ENCODE measurements around the gene SLC17A9. TPM values are rescaled to one million over a fixed set of nuclear protein-coding genes. Genes with fewer than 3 reads are reported as not detected.

Gene SLC17A9
- total RNA-seq, 1 experiment from 2014 or later = not detected

- Histone ChIP-seq H3K36me3 (ENCODE audit: low read depth, low read length) (peaks cover 30% of the 10 kb centered on the region), H2AFZ (ENCODE audit: low read length) (no peak overlapping the region), H4K20me1 (ENCODE audit: low read length) (peaks cover 66% of the 10 kb centered on the region), H3K79me2 (ENCODE audit: low read length) (peaks cover 95% of the 10 kb centered on the region), H3K27me3 (ENCODE audit: low read length) (no peaks in the 10 kb centered on the region), H3K4me2 (ENCODE audit: low read length) (peak overlapping the region; percentile 98), H3F3A (ENCODE audit: low read length, unreplicated experiment) (no peaks in the 10 kb centered on the region), H3K9me2 (replicated peaks; ENCODE audit: low read length) (no peaks in the 10 kb centered on the region), H3K27ac (ENCODE audit: low read length) (no peak overlapping the region), H3K9ac (ENCODE audit: low read length) (no peak overlapping the region), H3K4me3 (ENCODE audit: low read length) (peak overlapping the region; percentile 99; the same call in 1 of the 2 replicates), H3K9me3 (ENCODE audit: low read length) (no peaks in the 10 kb centered on the region), H3K4me1 (ENCODE audit: insufficient read depth, low read length) (peaks cover 20% of the 10 kb centered on the region)
- ChIA-PET POLR2A (ENCODE audit: unreplicated experiment) (no interaction called here), CTCF (no interaction called here)
- no peak for ATAC-seq
- no TSS peak for BruUV-seq (replicated peaks)
- no peak for TF ChIP-seq EZH2 (IDR thresholded peaks at IDR 0.05; ENCODE audit: low read length, unreplicated experiment)
- no peak for TF ChIP-seq EZH2phosphoT487 (IDR thresholded peaks at IDR 0.05; ENCODE audit: borderline replicate concordance, low read length)
- TF ChIP-seq, protein P1, sequence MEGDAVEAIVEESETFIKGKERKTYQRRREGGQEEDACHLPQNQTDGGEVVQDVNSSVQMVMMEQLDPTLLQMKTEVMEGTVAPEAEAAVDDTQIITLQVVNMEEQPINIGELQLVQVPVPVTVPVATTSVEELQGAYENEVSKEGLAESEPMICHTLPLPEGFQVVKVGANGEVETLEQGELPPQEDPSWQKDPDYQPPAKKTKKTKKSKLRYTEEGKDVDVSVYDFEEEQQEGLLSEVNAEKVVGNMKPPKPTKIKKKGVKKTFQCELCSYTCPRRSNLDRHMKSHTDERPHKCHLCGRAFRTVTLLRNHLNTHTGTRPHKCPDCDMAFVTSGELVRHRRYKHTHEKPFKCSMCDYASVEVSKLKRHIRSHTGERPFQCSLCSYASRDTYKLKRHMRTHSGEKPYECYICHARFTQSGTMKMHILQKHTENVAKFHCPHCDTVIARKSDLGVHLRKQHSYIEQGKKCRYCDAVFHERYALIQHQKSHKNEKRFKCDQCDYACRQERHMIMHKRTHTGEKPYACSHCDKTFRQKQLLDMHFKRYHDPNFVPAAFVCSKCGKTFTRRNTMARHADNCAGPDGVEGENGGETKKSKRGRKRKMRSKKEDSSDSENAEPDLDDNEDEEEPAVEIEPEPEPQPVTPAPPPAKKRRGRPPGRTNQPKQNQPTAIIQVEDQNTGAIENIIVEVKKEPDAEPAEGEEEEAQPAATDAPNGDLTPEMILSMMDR (conservative IDR thresholded peaks at IDR 0.05; ENCODE audit: low read depth, low read length) = no peak
- DNase-seq = no peak
- intact Hi-C loops (cut with micrococcal nuclease) = no loop called here
These were observed 17.1 kb upstream of the SLC17A9 start for GRCh38 chr20:62935204-62935967.

DNA sequence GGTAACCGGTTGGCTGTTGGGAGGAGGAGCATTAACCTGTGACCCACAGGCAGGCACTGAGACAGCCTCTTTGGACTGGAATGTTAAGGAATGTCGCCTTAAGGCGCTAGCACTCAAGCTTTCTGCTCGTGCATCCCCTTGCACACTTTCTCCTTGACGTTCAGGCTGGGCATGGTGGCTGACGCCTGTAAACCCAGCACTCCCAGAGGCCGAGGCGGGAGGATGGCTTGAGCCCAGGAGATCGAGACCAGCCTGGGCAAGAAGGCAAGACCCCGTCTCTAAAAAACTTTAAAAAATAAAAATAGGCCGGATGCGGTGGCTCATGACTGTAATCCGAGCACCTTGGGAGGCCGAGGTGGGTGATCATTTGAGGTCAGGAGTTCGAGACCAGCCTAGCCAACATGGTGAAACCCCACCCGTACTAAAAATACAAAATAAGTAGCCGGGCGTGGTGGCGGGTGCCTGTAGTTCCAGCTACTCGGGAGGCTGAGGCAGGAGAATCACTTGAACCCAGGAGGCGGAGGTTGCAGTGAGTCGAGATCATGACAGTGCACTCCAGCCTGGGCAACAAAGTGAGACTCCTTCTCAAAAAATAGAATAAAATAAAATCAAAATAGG, 16.4 kb upstream of the SLC17A9 start:
- intact Hi-C loops (cut with micrococcal nuclease) = no loop called here
- Histone ChIP-seq H3K4me3 (ENCODE audit: low read length) (peak overlapping the region; percentile 99), H3K4me1 (ENCODE audit: insufficient read depth, low read length) (peaks cover 26% of the 10 kb centered on the region), H3K4me2 (ENCODE audit: low read length) (peak overlapping the region; percentile 98), H4K20me1 (ENCODE audit: low read length) (peaks cover 66% of the 10 kb centered on the region), H3K79me2 (ENCODE audit: low read length) (peaks cover 95% of the 10 kb centered on the region), H3K27ac (ENCODE audit: low read length) (no peak overlapping the region), H3K9me2 (replicated peaks; ENCODE audit: low read length) (no peaks in the 10 kb centered on the region), H3K9me3 (ENCODE audit: low read length) (no peaks in the 10 kb centered on the region), H3K27me3 (ENCODE audit: low read length) (no peaks in the 10 kb centered on the region), H3F3A (ENCODE audit: low read length, unreplicated experiment) (no peaks in the 10 kb centered on the region), H2AFZ (ENCODE audit: low read length) (no peak overlapping the region), H3K9ac (ENCODE audit: low read length) (peak overlapping the region; percentile 100; the same call in 1 of the 2 replicates), H3K36me3 (ENCODE audit: low read depth, low read length) (peaks cover 36% of the 10 kb centered on the region)
- TF ChIP-seq, protein P1 (conservative IDR thresholded peaks at IDR 0.05; ENCODE audit: low read depth, low read length) = no peak
- TF ChIP-seq EZH2 (IDR thresholded peaks at IDR 0.05; ENCODE audit: low read length, unreplicated experiment) (no peak), EZH2phosphoT487 (IDR thresholded peaks at IDR 0.05; ENCODE audit: borderline replicate concordance, low read length) (no peak)
- DNase-seq = no peak
- ChIA-PET POLR2A (ENCODE audit: unreplicated experiment) (no interaction called here), CTCF (no interaction called here)
- no peak for ATAC-seq
- no TSS peak for BruUV-seq (replicated peaks)
